HG03064 (cell line): ENCODE results near the gene ERBB3.
A peak's percentile ranks its signal among the peaks of the same experiment; 100 is the strongest.

Source experiments
- ATAC-seq: cut with Tn5 transposase; IDR thresholded peaks from one replicate; pipeline ENCODE4 v1.9.1; 2021; ENCODE audit warnings: low read depth; ENCODE audit not compliant: unreplicated experiment

The ERBB3 gene

DNA sequence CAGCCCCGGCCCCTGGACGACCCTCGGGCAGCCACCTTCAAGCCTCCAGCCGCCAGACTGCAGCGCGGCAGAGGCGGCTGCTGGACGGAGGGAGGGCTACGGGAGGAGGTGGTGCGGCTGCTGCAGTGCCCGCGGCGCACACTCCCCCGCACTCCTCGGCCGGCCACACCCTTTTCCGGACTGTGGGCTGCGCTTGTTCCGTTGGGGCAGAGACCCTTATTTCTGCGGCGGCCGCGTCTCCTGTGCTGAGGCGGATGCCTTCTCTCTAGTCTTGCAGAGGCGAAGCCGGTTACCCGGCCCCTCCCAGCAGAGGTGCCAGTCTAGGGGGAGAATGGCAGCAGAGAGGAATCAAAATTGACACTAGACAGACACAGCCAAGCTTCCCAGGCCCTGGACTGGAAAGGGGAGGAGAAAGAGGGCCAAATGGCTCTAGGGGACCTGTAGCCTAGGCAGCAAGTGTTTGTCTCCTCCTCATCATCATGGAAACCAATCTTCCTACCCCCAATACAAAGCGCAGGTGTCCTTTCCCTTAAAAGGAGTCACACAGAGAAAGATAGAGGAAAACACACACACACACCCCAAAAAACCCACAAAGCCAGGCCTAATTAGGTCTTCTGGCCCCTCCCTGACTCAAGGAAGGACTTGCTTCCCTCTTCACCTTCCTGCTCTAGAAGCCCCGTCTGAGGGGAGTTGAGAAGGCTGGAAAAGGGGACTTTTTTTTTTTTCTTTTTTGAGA lies 49.4 kb downstream of the ERBB3 start:
- ATAC-seq: no peak

DNA sequence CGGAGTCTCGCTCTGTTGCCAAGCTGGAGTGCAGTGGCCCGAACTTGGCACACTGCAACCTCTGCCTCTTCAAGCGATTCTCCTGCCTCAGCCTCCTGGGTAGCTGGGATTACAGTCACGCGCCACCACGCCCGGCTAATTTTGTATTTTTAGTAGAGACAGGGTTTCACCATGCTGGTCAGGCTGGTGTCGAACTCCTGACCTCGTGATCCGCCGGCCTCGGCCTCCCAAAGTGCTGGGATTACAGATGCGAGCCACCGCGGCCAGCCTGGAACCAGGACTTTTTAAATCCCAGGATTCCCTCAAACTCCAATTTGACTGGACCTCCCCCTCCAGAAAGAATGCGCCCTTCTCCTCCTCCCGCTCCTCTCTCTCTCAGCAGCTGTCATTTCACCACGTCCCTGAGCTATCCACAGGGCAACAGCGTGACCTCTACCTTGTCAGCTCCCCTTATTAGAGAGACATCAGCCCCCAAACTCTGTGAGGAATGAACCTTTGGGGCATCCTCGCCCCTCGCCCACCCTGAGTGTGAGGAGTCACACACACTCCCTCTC lies 50.1 kb downstream of the ERBB3 start:
- ATAC-seq: no peak

DNA sequence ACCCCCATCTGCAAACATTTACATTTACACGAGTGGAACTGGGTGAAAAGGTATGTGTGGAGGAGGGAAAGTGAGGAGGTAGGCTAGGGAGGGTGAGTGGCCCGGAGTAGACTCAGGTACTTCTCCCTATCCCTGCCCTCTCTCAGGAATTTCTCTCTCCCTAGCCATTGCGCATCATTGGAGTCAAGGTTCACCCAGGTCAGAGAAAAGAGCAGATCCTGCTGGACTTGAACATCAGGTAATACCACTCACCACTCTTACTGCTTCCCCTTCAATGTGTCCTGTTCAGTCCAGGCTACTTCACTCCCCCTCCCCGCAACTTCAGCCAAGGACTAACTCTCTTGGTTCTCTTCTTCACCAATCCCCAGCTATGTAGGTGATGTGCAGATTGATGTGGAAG lies 50.9 kb downstream of the ERBB3 start:
- ATAC-seq: no peak

DNA sequence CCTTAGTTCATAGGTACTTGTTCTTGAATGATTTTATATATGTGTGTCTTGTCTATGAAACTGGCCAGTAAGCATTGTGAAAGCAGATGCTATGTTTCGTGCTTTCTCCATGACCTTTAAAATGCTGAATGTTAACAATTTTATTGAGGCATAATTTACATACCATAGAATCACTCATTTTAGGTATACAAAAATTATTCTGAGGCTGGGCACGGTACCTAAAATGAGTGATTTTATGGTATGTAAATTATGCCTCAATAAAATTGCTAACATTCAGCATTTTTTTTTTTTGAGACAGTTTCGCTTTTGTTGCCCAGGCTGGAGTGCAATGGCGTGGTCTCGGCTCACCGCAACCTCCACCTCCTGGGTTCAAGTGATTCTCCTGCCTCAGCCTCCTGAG lies 54.9 kb downstream of the ERBB3 start:
- ATAC-seq: no peak

DNA sequence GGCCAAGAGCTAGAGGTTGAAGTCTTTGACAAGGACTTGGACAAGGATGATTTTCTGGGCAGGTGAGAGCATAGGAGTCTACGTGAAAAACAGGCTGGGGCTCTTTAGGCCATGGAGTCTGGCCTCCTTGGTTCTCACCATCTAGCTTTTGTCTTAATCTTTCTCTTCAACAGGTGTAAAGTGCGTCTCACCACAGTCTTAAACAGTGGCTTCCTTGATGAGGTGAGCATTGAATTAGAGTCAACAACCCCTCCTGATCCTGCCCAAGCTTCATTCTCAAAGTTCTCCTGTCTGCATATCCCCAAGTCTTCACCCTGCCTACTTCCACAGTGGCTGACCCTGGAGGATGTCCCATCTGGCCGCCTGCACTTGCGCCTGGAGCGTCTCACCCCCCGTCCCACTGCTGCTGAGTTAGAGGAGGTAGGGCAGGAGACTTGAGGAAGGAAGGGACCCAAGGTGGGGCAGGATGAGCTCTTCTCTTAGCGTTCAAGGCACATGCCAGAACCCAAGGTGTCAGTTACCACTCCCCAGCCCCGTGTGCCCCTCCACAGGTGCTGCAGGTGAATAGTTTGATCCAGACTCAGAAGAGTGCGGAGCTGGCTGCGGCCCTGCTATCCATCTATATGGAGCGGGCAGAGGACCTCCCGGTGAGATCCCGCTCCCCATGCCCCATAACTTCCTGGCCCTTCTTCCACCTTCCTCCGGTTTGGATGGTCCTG lies 58.0 kb downstream of the ERBB3 start:
- ATAC-seq: no peak

DNA sequence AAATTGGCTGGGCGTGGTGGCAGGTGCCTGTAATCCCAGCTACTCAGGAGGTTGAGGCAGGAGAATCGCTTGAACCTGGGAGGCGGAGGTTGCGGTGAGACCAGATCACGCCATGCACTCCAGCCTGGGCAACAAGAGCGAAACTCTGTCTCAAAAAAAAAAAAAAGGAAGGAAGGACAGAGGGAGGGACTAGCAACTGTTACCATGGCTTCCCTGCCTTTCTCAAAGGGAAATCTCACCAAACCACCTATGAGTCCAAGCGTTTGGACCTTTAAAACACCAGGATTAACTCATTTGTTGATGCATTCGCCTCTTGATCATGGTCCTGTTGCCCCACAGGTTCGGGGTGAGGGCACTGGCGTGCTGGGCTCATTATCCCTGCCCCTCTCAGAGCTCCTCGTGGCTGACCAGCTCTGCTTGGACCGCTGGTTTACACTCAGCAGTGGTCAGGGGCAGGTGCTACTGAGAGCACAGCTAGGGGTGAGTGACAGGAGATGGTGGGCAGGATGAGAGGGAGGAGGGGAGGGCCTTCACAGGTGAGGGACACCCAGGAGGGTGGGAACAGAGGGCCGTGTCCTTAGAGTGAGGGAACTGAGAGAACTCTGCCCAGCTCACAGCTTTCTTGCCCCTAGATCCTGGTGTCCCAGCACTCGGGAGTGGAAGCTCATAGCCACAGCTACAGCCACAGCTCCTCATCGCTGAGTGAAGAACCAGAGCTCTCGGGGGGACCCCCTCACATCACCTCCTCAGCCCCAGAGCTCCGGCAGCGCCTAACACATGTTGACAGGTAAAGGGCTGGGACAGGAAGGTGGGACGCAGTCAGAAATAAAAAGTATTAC lies 62.2 kb downstream of the ERBB3 start:
- no peak for ATAC-seq

DNA sequence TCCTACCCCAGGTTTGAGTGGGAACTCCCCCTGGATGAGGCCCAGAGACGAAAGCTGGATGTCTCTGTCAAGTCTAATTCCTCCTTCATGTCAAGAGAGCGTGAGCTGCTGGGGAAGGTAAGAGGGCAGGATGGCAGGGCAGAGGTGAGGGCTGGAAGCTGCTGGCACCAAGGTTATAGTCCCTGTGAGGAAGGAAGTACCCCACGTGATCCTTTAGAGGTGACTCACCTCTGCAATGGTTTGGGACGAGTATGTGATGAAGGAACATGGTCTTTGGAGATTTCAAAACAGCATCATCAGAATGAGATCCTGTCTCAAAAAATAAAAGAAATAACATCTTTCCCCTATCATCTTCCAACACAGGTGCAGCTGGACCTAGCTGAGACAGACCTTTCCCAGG lies 63.3 kb downstream of the ERBB3 start:
- ATAC-seq: no peak

DNA sequence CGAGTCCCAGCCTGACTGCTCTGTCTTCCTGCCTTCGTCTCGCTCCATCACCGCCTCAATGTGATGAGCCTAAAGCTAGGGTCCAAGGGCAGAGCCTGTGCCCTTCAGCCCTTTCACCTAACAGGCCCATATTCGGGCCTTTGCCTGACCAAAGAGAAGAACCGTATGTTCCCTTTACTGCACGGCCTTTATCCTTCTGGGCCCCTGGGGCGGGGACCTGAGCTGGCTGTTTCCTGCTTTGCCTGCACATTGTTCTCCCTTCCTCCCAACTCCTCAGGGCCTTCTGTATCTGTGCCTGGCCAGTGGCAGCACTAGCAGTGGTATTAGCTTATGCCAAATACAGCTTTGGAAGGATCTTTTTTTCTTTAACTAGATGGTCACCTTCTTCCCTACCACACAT lies 63.9 kb downstream of the ERBB3 start:
- no peak for ATAC-seq

DNA sequence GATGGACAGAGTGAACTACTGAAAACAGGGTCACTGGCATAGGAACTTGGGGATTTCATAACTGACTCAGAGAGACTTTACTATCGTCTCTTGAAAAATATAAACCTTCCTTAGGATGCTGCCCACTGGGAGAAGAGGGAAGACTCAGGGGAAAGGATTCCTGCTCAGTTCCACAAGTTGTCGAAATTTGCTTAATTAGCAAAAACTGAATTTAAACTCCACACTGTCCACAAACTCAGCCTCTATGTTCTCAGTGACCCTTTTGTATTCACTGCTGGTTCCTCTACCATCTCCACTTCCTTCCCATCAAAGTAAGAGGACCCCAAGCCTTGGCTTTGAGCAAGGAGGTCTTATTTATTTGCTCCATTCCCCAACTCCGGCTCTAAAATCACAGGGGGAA lies 65.3 kb downstream of the ERBB3 start:
- ATAC-seq: no peak

DNA sequence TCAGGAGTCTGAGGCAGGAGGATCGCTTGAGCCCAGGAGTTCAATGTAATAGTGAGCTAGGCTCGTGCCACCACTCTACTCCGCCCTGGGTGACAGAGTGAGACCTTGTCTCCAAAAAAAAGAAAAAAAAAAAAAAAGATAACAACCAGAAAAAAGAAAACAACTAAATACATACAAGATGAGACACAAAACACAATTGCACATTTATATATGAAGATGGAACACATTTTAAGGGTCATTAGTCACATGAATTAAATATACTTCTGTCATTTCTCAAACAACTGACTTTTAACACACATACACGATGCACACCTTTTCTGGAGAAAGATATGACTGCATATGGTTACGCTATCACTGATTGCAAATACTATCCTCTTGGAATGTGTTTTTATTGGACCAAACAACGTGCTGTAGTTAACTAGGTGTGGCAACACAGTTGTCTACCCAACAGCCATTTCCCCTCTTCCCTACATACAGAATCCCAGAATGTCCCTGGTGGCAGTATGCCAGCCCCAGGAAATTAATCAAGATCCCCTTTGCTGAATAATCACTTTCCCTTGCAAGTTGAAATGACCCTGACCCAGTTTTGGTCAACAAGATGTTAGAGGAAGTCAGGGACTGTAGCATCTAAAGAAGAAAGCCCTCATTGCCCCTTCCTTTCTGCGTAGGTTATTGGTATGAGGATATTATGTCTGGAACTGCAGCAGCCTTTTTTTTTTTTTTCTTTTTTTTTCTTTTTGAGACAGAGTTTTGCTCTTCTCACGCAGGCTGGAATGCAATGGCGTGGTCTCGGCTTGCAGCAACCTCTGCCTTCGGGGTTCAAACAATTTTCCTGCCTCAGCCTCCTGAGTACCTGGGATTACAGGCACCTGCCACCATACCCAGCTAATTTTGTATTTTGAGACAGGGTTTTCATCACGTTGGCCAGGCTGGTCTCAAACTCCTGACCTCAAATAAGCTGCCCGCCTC lies 66.8 kb downstream of the ERBB3 start:
- no peak for ATAC-seq

DNA sequence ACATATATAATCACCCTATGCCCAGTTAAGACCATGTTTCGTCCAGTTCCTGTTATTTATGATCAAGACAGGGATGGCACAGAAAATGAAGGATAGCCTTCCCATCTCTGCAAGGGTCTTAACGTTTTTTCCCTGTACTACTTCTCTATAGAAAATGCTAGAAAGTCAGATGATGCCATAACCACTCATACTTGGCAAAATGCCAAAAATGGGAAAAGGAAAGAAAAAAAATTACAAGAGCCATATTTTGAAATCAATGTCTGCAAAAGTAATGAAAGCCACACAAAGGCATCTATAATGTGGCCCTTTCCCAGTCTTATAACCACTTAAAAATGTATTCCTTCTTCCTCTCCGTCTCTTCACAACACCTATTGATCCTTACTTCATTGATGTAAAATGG lies 70.6 kb downstream of the ERBB3 start:
- ATAC-seq: no peak

DNA sequence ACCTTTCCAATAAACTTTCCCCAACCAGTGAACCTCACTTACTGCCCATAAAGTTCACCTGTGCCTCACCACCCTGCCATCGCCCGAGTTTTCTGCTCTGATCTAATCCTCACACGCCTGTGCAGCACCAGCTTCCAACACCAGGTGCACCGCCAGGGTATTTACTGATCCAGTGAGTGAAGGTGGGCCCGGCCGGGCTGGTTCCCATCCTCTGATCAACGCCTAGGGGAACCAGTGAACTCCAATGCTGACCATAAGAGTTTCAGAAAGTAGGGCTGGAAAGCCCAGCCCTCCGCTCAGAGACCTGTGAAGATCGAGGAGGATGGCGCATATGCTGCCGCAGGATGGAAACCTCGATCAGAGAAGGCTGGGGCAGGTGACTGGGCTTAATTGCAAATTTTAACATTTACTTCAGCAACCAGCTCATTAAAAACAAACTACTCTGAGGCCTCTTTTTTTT lies 71.7 kb downstream of the ERBB3 start:
- peak; percentile 21 for ATAC-seq

DNA sequence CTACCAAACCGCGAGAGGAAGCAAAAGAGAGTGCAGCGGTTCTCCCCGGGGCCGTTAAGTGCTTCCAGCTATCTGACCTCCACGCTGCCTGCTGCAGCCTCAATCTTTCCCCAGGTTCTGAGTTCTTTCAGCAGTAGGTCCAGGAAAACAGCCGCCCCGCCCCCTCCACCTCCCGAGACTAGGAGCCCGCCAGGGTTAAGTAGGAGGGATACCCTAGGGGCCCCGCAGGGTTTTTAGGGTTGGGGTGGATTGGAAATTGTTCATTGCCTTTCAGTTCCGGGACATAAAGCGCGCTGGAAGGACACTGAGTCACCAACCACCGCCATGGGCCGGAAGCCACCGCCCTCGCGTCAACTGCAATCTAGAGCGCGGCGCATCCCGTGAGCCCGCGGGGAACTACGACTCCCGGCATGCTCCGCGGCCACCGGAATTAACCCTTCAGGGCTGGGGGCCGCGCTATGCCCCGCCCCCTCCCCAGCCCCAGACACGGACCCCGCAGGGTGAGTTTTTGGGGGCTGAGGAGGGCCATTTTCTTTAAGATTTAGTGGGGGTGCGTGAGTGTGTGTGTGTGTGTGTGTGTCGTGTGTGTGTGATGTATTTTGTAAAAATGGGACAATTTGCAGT lies 72.3 kb downstream of the ERBB3 start, which contains the start of gene MYL6B:
Gene MYL6B (plus strand): TSS at position 456 of the 624 bp plus-strand sequence. CDS start 1,332 bp downstream, outside the sequence.
- ATAC-seq: peak; percentile 74
